Measurements from ENCODE around the gene TMEM131L. TPM values are rescaled to one million over a fixed set of nuclear protein-coding genes. Genes with fewer than 3 reads are reported as not detected.
A peak's percentile ranks its signal among the peaks of the same experiment; 100 is the strongest.
"Not testable (repeated sequence)": the region's sequence is repeated elsewhere in the genome, so short reads cannot be mapped to it uniquely, and the experiment has no call there.

The TMEM131L gene
- total and polyA plus RNA-seq, 7 donors, result 0.60 to 27.2 (median 12.1) TPM

DNA sequence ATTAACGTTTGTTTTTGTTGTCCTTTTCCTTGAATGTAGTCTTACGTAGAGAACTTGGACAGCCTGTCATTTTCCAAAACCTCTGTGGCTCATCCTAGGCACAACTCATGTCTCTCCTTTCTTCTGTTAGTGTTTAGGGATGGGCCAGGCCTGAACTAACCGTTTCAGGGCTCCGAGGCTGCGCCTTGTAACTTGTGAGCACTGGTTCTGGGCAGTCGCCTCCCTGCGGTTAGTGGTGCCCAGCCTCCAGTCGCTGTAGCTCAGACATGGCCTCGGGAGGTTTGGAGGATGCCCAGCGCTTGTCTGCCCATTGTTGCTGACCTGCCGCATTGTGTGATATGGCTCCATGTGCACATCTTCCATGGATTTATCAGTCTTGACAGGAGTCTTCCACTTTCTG lies 32.8 kb downstream of the TMEM131L start:
- 81 to 89% methylated on average over 11 of the region's 11 CpGs for WGBS, 2 donors
- Histone ChIP-seq H3K9me3 (no peaks in the 10 kb centered on the region), H3K4me3 (no peak overlapping the region), H3K36me3 (no peaks in the 10 kb centered on the region), H3K4me1 (peaks cover 0 to 39% (median 34%) of the 10 kb centered on the region in 4 donors), H3K27ac (peak overlapping the region; percentile 54 to 74 (median 66)), H3K27me3 (no peaks in the 10 kb centered on the region)
- no peak for DNase-seq
- no peak for TF ChIP-seq POLR2AphosphoS5 (IDR thresholded peaks at IDR 0.05)
- intact Hi-C loops (cut with DNase I), result no loop called here

DNA sequence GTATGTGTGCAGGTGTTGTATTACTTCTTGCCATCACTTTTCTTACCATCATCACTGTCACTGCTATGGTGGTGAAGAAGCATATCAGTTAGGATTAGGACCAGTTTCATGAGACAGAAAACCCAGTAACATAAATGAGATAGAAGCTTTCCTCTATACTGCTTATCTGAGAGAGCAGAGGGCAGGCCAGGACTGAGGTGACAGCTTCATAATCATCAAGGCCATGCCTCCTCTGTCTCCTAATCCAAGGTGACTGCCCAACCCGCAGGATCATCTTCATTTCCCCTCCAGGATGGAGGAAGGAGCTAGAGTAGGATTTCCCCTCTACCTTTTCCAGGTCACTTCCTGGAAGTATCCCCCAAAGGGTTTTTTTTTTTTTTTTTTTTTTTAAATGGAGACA lies 35.4 kb downstream of the TMEM131L start:
- no peaks in the 10 kb centered on the region for H3K9me3 ChIP-seq
- peaks cover 0 to 35% (median 34%) of the 10 kb centered on the region in 4 donors for H3K4me1 ChIP-seq
- H3K27me3 ChIP-seq, result no peaks in the 10 kb centered on the region
- no peak overlapping the region for H3K4me3 ChIP-seq
- no peak overlapping the region for H3K27ac ChIP-seq
- no peaks in the 10 kb centered on the region for H3K36me3 ChIP-seq
- 93 to 96% methylated on average over 1 of the region's 1 CpG for WGBS, 2 donors
- DNase-seq, result no peak
- intact Hi-C loops (cut with DNase I), result no loop called here
- TF ChIP-seq CTCF (IDR thresholded peaks at IDR 0.05), result no peak

DNA sequence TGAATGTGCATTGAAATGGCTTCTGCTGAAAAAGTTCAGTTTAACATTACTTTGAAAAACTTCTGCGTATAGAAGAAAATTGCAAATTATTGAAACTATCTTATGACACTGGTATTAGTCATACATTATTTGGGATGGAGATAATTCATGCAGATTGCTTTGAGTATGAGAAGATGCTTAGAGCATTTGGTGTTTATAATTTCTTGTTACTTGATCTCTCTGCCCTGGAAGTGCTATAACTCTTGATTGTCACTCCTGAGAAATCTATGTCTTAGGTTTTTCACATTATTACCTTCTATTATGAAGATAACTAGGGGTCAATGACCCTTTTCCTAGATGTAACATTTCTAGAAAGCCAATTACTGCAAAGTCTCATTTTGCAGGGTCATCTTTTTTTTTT lies 36.4 kb downstream of the TMEM131L start:
- no peaks in the 10 kb centered on the region for H3K27me3 ChIP-seq
- DNase-seq, result no peak
- intact Hi-C loops (cut with DNase I), result no loop called here
- WGBS, 2 donors, result 82 to 89% methylated on average over 1 of the region's 1 CpG
- H3K27ac ChIP-seq, result no peak overlapping the region
- H3K4me3 ChIP-seq, result no peak overlapping the region
- no peaks in the 10 kb centered on the region for H3K36me3 ChIP-seq
- TF ChIP-seq POLR2A (IDR thresholded peaks at IDR 0.05) (no peak), CTCF (IDR thresholded peaks at IDR 0.05) (no peak), POLR2AphosphoS5 (IDR thresholded peaks at IDR 0.05) (no peak), EP300 (IDR thresholded peaks at IDR 0.05) (no peak)
- no peaks in the 10 kb centered on the region for H3K9me3 ChIP-seq
- peaks cover 0 to 30% (median 27%) of the 10 kb centered on the region in 4 donors for H3K4me1 ChIP-seq

DNA sequence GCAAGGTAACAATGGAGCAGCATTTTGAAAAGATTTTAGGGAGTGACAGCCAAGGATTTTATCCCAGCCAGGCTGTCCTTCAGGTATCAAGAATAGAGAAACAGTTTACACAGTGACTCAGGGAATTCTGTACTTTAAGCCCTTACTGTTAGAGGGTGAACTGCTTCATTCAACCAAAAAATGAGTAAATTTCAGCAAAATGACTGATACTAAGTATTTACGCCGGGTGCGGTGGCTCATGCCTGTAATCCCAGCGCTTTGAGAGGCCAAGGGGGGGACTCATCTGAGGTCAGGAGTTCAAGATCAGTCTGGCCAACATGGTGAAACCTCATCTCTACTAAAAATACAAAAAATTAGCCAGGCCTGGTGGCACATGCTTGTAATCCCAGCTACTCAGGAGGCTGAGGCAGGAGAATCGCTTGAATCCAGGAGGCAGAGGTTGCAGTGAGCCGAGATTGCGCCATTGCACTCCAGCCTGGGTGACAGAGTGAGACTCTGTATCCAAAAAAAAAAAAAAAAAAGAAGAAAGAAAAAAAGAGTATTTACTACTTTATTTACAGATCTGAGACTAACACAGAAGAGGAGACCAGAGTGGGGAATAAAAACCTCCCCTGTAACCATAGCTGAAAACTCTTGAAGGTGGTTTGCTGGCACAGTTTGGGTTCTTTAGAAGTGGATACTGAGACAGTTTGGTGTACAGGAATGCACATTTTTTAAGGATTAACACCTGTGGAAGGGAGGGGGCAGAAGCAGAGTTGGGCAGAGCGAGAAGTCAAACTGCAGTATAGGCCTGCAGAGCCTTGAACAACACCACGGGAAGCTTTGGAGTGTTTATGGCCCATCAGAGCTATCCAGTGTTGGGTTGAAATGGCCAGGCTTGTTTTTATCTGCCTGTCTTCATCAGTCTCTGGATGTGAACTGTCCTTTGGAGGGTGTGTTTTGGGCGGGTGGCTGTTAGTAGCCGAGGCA lies 40.5 kb downstream of the TMEM131L start:
- no peaks in the 10 kb centered on the region for H3K9me3 ChIP-seq
- H3K36me3 ChIP-seq, result peaks cover 0 to 6% (median 0%) of the 10 kb centered on the region in 4 donors
- TF ChIP-seq POLR2AphosphoS5 (IDR thresholded peaks at IDR 0.05) (no peak), EP300 (IDR thresholded peaks at IDR 0.05) (no peak), CTCF (IDR thresholded peaks at IDR 0.05) (no peak), POLR2A (IDR thresholded peaks at IDR 0.05) (no peak)
- H3K27me3 ChIP-seq, result no peaks in the 10 kb centered on the region
- peaks cover 0 to 16% (median 12%) of the 10 kb centered on the region in 4 donors for H3K4me1 ChIP-seq
- WGBS, 2 donors, result 80 to 89% methylated on average over 11 of the region's 11 CpGs
- intact Hi-C loops (cut with DNase I), result no loop called here
- DNase-seq, result no peak
- H3K27ac ChIP-seq, result no peak overlapping the region
- H3K4me3 ChIP-seq, result no peak overlapping the region

DNA sequence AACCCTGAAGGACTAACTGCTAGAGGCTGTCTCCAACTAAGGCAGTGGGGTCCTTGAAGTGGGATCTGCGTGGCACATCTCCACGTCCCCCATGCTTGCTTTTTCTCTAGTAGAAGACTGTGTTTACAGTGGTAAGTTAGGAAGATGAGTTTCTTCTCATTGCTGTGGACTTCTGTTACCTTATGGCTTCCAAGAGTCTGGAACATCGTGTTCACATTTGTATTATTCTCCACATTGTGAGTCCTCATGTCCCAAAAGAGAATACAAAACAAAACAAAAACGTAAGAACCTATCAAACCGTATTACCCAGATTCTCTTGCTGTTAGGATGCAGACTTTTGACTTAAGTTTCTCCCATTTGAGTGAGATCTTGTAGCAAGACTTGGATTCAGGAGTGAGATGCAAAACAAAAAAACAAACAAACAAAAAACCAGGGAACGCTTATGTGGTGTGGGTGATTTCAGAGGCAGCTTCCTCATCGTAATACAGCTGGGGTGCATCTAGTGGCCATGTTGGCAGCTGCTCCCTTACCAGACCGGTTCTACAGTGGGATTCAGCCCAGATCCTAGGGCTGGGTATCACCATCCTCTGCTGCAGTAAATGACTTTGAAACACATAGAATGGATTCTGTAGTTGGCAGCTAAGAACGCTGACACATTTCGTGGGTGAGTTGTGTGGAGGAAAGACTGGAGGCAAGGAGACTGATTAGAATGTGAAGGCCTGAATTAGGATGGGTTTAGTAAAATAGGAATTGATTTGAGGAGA lies 41.3 kb downstream of the TMEM131L start:
- intact Hi-C loops (cut with DNase I), result no loop called here
- TF ChIP-seq POLR2A (IDR thresholded peaks at IDR 0.05) (no peak), POLR2AphosphoS5 (IDR thresholded peaks at IDR 0.05) (no peak), CTCF (IDR thresholded peaks at IDR 0.05) (no peak), EP300 (IDR thresholded peaks at IDR 0.05) (no peak)
- peaks cover 0 to 6% (median 0%) of the 10 kb centered on the region in 4 donors for H3K36me3 ChIP-seq
- H3K4me1 ChIP-seq, result peaks cover 0 to 16% (median 10%) of the 10 kb centered on the region in 4 donors
- no peak for DNase-seq
- H3K27ac ChIP-seq, result no peak overlapping the region
- H3K9me3 ChIP-seq, result no peaks in the 10 kb centered on the region
- H3K4me3 ChIP-seq, result no peak overlapping the region
- H3K27me3 ChIP-seq, result no peaks in the 10 kb centered on the region
- WGBS, 2 donors, result 53 to 82% methylated on average over 10 of the region's 10 CpGs

DNA sequence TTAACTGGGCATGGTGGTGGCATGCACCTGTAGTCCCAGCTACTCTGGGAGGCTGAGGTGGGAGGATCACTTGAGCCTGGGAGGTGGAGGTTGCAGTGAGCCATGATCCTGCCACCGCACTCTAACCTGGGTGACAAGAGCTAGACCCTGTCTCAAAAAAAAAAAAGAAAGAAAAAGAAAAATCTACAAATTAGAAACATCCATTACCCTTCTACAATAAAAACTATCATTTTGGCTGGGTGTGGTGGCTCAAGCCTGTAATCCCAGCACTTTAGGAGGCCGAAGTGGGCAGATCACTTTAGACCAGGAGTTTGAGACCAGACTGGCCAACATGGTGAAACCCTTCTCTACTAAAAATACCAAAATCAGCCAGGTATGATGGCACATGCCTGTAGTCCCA lies 43.1 kb downstream of the TMEM131L start:
- H3K27ac ChIP-seq; DNase-seq; H3K9me3 ChIP-seq; H3K36me3 ChIP-seq; intact Hi-C loops (cut with DNase I); H3K27me3 ChIP-seq; H3K4me3 ChIP-seq: not testable (repeated sequence)
- 71 to 89% methylated on average over 2 of the region's 2 CpGs for WGBS, 2 donors
- H3K4me1 ChIP-seq, result peaks cover 0 to 28% (median 16%) of the 10 kb centered on the region in 4 donors
